Measurements from ENCODE around the gene CDH11. TPM values are rescaled to one million over a fixed set of nuclear protein-coding genes. Genes with fewer than 3 reads are reported as not detected.

Gene CDH11
- polyA plus RNA-seq, 1 donor from 2014 or later = 22.9 TPM

DNA sequence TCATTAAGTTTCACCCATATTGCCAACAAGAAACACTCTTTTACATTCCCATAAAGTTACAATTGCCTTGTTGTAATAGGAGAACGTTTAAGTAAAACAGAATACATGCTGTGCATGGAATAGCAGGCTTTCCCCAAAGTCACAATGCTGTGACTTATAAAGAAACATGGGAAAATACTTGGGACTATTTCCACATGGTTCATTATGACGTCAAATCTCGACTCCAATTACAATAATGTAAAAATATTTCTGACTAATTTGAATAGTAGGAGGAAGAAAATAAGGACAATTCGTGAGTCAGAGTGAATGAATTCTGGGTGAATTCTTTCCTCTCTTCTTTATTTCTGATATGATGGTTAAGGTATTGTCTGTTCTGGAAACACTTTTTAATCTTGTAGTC lies 52.8 kb downstream of the CDH11 start:
- Histone ChIP-seq H3K9me3 (ENCODE audit: low read length) (no peaks in the 10 kb centered on the region), H3K79me2 (replicated peaks; ENCODE audit: insufficient read depth, low read length) (peaks cover 3% of the 10 kb centered on the region), H3K27me3 (ENCODE audit: insufficient read depth, low read depth, low read length) (no peaks in the 10 kb centered on the region), H3K4me3 (ENCODE audit: low read length) (no peak overlapping the region), H3K9ac (ENCODE audit: low read length) (no peak overlapping the region), H3K36me3 (ENCODE audit: insufficient read depth, low read length) (peaks cover 3% of the 10 kb centered on the region), H3F3A (ENCODE audit: insufficient read depth, low read length, poor library complexity, severe bottlenecking) (no peaks in the 10 kb centered on the region), H3K27ac (ENCODE audit: low read length) (no peak overlapping the region), H3K9me2 (ENCODE audit: insufficient read depth, low read length) (no peaks in the 10 kb centered on the region), H4K20me1 (ENCODE audit: insufficient read depth) (no peaks in the 10 kb centered on the region), H3K4me2 (ENCODE audit: low read length) (no peak overlapping the region), H2AFZ (ENCODE audit: low read depth, low read length) (no peak overlapping the region)
- no peak for TF ChIP-seq MXI1 (conservative IDR thresholded peaks at IDR 0.05; ENCODE audit: poor library complexity, severe bottlenecking)
- TF ChIP-seq, protein P1, sequence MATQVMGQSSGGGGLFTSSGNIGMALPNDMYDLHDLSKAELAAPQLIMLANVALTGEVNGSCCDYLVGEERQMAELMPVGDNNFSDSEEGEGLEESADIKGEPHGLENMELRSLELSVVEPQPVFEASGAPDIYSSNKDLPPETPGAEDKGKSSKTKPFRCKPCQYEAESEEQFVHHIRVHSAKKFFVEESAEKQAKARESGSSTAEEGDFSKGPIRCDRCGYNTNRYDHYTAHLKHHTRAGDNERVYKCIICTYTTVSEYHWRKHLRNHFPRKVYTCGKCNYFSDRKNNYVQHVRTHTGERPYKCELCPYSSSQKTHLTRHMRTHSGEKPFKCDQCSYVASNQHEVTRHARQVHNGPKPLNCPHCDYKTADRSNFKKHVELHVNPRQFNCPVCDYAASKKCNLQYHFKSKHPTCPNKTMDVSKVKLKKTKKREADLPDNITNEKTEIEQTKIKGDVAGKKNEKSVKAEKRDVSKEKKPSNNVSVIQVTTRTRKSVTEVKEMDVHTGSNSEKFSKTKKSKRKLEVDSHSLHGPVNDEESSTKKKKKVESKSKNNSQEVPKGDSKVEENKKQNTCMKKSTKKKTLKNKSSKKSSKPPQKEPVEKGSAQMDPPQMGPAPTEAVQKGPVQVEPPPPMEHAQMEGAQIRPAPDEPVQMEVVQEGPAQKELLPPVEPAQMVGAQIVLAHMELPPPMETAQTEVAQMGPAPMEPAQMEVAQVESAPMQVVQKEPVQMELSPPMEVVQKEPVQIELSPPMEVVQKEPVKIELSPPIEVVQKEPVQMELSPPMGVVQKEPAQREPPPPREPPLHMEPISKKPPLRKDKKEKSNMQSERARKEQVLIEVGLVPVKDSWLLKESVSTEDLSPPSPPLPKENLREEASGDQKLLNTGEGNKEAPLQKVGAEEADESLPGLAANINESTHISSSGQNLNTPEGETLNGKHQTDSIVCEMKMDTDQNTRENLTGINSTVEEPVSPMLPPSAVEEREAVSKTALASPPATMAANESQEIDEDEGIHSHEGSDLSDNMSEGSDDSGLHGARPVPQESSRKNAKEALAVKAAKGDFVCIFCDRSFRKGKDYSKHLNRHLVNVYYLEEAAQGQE (IDR thresholded peaks at IDR 0.05; ENCODE audit: borderline replicate concordance) = no peak
- TF ChIP-seq SMC3 (conservative IDR thresholded peaks at IDR 0.05; ENCODE audit: poor library complexity) = no peak
- no peak for TF ChIP-seq EP300 (conservative IDR thresholded peaks at IDR 0.05; ENCODE audit: poor library complexity, severe bottlenecking)
- TF ChIP-seq EZH2 (IDR thresholded peaks at IDR 0.05; ENCODE audit: borderline replicate concordance, insufficient read depth, low read length, poor library complexity, severe bottlenecking) = no peak
- no peak for TF ChIP-seq POLR2AphosphoS5 (IDR thresholded peaks at IDR 0.05)
- no peak for TF ChIP-seq CTCF (IDR thresholded peaks at IDR 0.05; ENCODE audit: poor library complexity, severe bottlenecking)
- TF ChIP-seq TAF1 (IDR thresholded peaks at IDR 0.05; ENCODE audit: low read depth) = no peak
- TF ChIP-seq RAD21 (conservative IDR thresholded peaks at IDR 0.05) = no peak

- H3F3A ChIP-seq (ENCODE audit: insufficient read depth, low read length, poor library complexity, severe bottlenecking) = no peaks in the 10 kb centered on the region
- no peaks in the 10 kb centered on the region for H3K9me2 ChIP-seq (ENCODE audit: insufficient read depth, low read length)
- no peak overlapping the region for H3K9ac ChIP-seq (ENCODE audit: low read length)
- no peak overlapping the region for H3K4me2 ChIP-seq (ENCODE audit: low read length)
- H3K9me3 ChIP-seq (ENCODE audit: low read length) = no peaks in the 10 kb centered on the region
- no peak for TF ChIP-seq RAD21 (conservative IDR thresholded peaks at IDR 0.05)
- TF ChIP-seq TAF1 (IDR thresholded peaks at IDR 0.05; ENCODE audit: low read depth) = no peak
- no peak for TF ChIP-seq EP300 (conservative IDR thresholded peaks at IDR 0.05; ENCODE audit: poor library complexity, severe bottlenecking)
- no peak for TF ChIP-seq POLR2AphosphoS5 (IDR thresholded peaks at IDR 0.05)
- no peak for TF ChIP-seq SMC3 (conservative IDR thresholded peaks at IDR 0.05; ENCODE audit: poor library complexity)
- no peak for TF ChIP-seq MXI1 (conservative IDR thresholded peaks at IDR 0.05; ENCODE audit: poor library complexity, severe bottlenecking)
- TF ChIP-seq, protein P1 (IDR thresholded peaks at IDR 0.05; ENCODE audit: borderline replicate concordance) = no peak
- TF ChIP-seq EZH2 (IDR thresholded peaks at IDR 0.05; ENCODE audit: borderline replicate concordance, insufficient read depth, low read length, poor library complexity, severe bottlenecking) = no peak
- TF ChIP-seq CTCF (IDR thresholded peaks at IDR 0.05; ENCODE audit: poor library complexity, severe bottlenecking) = no peak
- no peaks in the 10 kb centered on the region for H3K27me3 ChIP-seq (ENCODE audit: insufficient read depth, low read depth, low read length)
- H3K79me2 ChIP-seq (replicated peaks; ENCODE audit: insufficient read depth, low read length) = peaks cover 3% of the 10 kb centered on the region
- H3K4me3 ChIP-seq (ENCODE audit: low read length) = no peak overlapping the region
- no peaks in the 10 kb centered on the region for H4K20me1 ChIP-seq (ENCODE audit: insufficient read depth)
- H3K27ac ChIP-seq (ENCODE audit: low read length) = no peak overlapping the region
- H2AFZ ChIP-seq (ENCODE audit: low read depth, low read length) = no peak overlapping the region
- peaks cover 3% of the 10 kb centered on the region for H3K36me3 ChIP-seq (ENCODE audit: insufficient read depth, low read length)
Measured at GRCh38 chr16:65068151-65068740, 53.6 kb downstream of the CDH11 start.
